HG03460 (cell line): ENCODE results near the gene DLGAP1.
"Not testable (repeated sequence)": the region's sequence is repeated elsewhere in the genome, so short reads cannot be mapped to it uniquely, and the experiment has no call there.

Experiments
- ATAC-seq: cut with Tn5 transposase; IDR thresholded peaks from one replicate; pipeline ENCODE4 v1.9.1; 2021; ENCODE audit not compliant: unreplicated experiment

DLGAP1 gene

DNA sequence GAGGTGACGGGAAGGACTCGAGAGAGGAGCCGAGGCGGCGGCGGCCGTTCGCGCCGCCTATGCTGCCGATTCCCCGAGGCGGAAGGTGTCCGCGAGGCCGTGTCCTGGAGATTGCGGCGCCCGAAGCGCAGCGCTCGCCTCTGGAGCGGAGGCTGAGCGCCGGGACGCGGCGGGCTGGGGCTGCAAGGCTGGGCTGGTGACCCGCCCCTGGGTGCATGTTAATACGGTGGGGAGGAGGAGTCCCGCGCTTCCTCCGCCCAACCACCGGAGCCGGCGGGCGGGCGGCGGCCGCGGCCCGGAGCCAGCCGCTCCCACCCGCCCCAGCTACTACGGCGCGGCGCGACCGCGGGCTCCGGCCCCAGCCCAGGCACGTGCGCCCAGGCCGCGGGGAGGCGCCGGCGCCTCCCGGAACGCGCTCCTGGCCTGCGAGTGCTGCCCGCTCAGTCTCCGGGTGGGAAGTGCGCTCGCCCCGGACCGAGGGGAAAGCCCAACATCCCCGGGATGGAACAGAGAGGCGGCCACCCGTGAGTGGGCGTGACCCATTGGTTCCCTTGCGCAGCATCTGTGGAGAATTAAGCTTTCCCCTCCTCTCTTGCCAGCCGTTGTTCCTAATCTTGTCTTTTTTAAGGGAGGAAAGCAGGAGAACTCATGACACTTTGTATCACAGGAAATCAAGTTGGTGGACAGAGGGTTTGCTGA, at the start of gene DLGAP1:
TSS of gene DLGAP1 (minus strand) at position 195 of the 699 bp plus-strand sequence.
- no peak for ATAC-seq

DNA sequence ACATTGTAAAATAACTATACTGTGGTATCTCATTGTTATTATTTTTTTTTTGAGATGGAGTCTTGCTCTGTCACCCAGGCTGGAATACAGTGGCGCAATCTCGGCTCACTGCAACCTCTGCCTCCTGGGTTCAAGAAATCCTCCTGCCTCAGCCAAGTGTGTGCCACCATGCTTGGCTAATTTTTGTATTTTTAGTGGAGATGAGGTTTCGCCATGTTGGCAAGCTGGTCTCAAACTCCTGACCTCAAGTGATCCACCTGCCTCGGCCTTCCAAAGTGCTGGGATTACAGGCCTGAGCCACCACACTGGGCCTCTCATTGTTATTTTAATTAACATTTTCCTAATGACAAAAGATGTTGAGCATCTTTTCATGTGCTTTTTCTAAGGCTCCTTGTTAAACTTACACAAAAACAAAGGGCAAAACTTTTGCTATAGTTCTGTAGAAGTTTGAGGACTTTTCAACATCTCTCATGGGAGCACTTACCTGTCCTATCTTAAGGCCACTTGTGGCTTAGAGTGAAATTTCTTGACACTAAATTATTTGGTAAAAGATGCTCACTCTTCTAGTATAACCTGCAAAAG, 39.7 kb upstream of the DLGAP1 start:
- ATAC-seq = not testable (repeated sequence)

DNA sequence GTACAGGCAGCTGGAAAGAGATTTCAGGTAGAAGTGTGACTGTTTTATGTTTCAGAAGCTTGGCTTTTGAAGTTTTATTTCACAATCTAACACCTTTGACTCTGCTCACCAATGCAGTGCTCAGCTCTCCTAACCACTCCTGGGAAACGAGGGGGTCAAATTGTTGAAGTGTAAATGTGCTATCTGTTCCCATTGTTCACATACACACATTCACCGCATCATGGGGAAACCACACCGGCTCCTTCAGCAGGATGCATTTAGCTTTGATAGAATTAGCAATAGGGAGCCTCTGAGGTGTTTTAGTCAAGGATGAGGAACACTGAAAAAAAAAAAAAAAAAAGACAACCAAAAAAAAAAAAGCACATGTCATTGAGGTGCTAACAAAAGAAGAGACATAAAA, 13.4 kb upstream of the DLGAP1 start:
- no peak for ATAC-seq

DNA sequence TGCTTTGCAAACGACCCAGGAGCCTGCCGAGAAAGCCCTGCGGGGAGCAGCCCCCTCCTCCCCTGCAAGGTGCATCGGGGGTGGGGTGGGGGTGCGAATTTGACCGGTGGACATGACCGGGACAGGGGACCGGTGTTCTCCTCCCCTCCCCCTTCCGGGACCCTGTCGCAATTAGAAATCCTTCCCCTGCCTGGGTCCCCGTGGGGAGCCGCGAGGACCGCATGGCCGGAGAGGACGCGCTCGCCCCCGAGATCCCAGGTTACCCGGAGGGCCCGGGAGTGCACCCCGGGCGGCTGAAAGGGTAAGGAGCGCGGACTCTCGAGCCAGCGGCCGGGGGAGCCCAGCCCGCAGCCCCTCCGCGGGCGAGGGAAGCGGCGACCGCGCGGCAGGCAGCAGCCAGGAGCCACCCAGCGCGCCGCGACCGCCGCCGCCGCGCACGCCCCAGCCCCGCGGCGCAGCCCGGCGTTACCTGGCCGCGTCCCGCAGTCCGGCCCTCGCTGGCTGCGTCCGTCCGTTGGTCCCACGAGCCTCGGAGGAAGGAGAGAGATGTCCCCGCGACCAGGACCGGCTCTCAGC, 482 bp downstream of the DLGAP1 start:
- ATAC-seq = no peak

DNA sequence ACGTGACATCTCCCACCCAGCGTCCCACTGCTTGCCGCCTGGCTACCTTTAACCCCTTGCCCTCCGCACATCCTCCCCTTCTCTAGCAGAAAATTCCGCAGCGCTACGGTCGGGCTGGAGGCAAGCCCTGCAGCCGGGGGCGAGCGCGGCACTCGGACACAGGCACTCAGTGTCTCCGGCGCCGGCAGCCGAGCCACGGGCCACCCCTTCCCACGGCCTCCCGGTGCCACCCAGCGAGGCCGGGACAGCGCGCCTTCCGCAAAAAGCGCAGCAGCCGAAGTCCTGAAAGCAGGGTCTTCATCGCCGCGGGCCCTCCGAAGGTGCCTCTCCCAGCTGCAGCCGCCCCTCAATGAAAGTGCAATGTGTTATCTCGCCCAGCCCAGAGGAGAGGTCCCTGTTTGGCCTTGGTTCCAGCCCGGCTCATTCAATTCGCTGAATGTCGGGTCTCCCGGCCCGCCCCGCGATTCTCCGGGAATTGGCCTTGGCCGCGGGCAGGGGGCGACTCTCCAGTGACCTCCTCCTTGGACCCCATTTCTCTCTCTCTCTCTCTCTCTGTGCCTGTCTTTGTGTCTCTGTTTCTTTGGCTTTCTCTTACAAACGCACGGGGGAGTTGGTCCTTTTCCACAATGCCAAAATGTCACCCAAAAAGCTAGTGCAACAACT, 1.1 kb downstream of the DLGAP1 start:
- ATAC-seq = no peak

DNA sequence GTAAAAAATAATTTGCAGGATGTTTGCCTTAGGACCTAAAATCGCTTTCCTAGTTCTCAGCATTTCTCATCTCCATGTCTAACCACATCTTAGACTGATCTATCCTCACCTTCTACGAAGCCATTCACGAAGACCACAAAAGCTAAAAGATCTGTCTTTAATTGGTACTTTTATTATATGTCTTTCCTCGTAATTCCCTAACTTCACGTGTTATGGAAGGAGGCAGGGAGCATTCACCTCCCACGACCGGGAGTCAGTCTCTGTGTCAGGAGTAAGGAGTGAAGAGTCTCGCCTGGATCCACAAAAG, 1.6 kb downstream of the DLGAP1 start:
- ATAC-seq = no peak

DNA sequence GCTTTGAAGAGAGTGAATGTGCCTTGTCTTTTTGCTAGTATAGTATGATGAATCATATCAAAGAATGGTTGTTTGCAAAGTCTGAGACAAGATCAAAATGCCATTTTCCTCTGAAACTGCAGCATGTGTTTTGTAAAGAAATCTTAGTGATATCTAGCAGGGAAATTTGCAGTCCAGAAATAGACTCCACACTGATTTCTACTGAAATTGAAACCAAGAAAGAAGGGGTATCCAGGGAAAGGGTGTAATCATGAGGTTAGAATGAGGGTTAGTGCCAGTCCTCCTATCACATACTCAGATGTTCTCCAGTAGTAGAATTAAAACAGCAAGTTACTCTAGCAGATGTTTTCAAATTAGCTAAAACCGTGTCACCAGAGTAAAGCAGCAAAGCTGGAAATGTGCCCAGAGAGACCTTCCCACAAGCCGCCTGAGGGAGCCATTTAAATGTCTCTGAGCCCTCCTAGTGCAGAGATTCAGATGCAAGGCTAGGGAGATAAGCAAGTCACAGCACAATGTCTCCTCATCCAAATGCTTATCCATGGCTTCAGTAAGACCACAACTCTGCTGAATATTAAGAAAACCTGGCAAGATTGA, 4.9 kb downstream of the DLGAP1 start:
- no peak for ATAC-seq

DNA sequence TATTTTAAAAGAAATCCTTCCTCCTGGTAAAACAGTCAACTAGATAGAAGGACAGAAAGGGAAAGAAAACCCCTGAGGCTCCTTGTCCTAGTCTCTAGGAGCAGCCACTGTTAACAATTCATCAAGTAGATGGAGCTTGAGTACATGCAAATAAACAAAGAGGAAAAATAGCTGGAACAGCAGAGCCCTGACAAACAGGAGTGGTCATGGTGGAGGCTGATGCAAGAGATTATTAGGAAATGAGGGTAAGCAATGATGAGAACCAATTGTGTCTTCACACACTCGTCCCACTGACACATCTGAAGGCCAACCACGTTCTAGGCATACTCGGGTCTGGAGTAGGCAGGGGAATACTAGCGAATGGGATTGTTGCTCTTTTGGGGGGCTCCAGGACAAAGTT, 9.2 kb downstream of the DLGAP1 start:
- ATAC-seq = no peak

DNA sequence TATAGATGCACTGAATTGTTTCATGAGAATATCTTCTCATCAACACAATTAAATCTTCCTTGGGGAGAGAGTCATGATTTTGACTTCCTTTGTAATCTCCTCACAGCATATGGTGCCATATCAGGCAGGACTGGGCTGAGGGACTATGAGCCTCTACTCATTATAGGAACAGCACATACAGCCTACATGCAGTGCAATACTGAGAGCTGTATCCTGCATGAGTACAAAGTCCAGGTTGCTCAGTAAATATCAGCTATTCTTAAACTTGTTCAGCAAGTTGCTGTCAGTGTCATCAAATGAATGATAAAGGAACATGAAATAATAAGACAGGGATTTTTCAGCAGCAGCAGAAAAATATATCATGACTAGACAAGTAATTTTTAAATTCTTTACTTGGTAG, 10.8 kb downstream of the DLGAP1 start:
- no peak for ATAC-seq

DNA sequence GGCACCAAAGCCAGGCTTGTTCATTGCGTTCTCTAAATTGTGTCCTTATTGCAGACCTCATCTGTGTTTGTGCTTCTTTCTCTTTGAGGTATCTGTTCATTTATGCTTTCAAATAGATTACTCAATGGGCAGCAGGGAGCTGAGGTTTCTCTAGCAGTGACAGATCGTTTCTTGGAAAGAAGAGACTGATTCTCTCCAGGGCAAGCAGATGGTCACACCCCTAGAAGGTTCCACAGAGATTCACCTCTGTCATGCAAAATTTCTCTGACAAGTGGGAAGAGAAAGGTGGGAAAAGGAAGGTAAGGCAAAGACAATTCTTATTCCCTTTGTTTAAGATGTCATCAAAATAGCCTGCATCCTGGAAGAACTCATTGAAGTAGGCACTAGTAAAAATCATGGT, 14.0 kb downstream of the DLGAP1 start:
- ATAC-seq = no peak

DNA sequence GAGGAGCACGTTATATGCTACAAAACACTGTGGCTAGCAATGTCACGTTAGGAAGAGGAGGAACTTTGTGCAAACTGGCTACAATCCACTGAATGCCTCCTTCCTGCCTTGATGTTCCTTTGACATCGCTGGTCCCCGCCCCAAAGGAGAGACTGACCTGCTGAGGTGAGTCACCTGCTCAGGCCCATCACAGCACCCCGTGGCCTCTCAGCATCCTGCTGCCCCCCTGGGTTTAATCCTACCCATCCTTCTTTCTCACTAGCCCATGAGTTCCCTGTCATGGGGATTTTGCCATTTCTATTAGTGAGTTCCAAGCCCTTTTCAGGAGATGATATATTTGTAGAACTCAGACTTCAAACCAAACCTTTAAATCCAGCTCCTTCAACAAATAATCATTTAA, 16.2 kb downstream of the DLGAP1 start:
- ATAC-seq = no peak

DNA sequence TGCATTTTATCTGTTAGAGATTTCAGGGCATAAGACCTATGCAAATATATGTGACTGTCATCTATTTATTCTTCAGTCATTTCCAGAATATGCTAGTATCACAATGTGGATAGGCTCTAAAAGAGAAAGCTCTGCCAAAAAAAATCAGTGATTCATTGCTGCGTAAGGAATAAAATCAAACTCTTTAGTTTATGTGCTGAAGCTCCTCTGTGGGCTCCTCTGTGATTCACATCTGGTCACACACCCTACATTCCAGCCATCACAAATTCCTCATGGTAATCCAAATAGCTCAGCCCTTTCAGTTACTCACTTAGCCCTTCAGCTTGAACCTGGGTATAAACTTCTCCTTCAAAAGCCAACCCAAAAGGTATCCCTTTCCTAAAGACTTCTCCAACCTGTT, 21.4 kb downstream of the DLGAP1 start:
- ATAC-seq = no peak

DNA sequence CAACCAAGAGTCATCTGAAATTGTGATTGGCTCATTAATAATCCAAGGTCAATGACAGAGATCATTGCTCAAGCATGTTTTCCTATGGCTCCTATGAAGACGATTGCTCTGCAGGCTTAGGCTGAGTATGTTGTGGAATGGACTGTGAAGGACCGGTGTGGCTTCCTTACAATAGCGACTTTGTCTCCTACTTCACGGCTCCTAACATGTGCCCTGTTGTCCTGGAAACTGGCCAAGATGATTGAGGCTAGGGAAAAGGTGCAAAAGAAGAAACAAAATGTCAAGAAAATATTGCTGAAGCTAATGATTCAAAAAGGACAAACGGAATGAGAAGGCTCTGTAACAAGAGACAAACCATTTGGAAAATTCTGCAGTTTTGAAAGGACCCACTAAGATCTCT, 24.3 kb downstream of the DLGAP1 start:
- no peak for ATAC-seq

DNA sequence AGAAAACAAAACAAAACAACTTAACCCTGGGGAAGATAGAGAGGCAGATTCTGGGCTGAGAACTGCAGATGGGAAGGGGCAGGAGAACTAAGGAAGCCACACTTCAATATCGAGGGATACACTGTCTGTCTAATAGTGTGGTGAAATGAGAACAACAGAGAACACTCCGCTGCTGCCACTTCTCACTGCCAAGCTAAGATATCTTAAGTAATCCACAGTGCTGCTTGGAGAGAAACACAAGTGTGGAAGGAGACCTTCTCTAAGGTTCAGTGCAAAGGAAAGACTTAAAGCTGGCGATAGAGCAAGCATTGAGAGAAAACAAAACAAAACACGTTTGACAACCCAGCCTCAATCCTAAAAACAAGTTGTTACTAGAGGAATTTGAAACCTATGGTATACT, 37.4 kb downstream of the DLGAP1 start:
- no peak for ATAC-seq

DNA sequence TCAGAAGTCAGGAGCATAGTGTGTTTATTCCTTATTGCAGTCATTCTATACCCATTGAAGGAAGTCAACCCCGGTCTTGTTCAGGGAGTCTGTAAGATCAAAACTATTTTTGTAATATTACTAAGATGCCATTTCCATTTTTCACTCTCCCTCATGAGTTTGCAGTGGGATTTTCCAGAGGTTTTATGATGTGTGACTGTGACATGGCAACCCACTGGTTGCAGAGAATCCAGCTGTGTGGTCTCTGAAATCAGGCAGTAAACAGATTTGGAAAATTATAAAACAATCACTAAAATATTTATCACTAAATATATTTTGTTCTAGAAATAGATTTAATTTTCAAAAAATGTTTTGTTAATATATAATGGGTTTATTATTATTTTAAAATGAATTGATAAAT, 38.1 kb downstream of the DLGAP1 start:
- ATAC-seq = no peak

DNA sequence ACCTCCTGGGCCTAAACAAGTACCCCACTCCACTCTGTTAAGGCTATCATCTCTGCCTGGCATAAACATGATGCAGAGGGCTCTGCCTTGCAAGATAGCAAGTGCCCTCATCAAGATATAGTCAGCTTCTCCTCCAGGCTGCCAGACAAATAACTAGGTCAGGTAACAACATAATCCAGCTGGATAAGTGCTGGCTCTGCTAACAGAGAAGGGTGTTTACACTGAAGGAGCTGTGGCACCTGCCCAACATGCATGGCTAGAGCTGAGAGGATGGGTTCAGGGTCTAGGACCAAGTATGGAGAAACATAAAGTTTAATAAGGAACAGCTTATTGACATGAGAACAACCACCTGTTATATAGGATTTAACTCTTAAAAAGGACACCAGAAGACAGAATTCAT, 42.8 kb downstream of the DLGAP1 start:
- ATAC-seq = no peak

DNA sequence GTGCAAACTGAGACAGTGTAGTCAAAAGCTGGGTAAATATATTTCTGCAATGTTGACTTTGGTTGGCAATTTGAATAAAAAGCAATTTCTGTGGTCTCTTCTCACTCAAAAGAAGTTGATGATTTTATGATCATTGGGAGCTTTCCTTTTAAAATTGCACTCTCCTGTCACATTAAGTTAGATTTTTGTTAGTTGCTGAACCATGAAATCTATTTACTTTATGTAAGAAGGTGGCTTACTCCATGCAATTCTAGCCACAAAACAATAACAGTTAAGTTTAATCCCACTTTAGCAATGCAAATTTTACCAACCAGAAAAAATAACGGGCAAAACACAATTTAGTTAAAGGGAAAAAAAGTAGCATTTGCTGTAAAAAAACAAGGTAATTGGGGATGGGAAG, 48.3 kb downstream of the DLGAP1 start:
- ATAC-seq = no peak

DNA sequence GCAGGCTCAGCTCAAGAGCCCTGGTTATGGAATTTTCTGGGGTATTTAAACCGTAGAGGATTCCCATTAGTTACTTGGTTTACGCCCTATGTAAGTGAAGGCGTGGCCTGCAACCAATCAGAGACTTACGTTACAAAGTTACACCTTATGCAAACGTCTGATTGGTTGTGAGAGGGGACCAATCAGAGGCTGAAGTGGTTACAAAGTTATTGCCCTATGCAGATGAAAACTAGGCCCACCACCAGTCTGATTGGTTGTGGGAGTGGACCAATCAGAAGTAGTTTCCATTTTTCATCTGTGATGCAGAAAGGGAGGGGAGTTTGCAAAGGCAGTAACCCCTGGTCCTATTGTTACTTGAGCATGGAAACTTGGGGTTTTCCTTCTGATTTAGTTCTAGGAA, 49.1 kb downstream of the DLGAP1 start:
- no peak for ATAC-seq

DNA sequence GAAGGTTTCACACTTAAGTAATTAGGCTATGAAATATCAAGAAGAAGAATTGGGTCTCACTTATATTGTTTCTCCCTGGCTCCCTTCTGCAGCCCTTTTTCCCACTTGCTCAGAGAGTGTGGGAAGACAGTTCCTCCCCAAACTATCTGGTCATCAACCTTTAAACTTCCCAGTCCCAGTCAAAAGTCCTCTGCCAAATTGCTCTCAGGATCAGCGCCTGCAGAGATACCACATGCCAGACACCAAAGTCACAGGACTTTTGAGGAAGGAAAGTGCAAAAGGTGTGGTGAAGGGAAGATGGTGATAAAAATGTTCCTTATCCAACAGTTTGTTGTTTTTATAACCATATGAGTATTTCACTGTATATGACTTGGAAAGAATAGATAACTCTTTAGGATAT, 51.3 kb downstream of the DLGAP1 start:
- ATAC-seq = no peak

DNA sequence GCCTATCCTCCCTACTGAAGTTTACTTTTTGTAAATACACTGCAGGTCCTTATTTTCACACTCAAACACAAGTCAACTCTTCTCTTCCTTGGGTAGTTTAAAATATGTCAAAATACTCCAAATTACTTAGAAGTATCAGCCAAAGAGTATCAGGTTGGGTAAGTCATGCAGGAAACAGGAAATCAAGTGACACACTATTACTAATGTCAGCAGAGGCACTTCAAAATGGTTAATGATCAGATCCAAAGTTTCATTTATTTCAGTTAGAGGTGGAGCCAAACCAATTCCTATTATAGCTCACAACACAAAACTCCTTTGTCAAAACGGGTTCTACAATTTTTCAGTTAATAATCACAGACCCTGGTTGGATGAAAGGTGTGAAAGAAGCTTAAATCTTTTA, 54.2 kb downstream of the DLGAP1 start:
- no peak for ATAC-seq

DNA sequence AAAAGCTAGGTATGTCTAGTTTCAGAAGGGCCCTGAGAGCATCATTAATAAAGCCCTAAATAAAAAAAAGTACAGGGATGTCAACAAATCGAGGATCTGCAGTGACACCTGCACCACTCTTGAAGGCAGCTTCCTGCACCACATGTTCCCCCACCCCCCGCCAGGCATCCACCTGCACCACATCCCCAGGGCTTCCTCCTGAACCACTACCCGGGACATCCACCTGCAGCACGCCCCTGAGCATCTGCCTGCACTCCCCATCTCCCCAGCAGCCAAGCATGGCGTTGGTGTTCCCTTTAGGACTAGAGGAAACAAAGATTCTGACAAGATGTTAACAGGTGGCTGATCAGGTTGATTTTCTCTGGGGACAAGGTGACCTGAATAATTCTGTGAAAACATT, 55.2 kb downstream of the DLGAP1 start:
- no peak for ATAC-seq

DNA sequence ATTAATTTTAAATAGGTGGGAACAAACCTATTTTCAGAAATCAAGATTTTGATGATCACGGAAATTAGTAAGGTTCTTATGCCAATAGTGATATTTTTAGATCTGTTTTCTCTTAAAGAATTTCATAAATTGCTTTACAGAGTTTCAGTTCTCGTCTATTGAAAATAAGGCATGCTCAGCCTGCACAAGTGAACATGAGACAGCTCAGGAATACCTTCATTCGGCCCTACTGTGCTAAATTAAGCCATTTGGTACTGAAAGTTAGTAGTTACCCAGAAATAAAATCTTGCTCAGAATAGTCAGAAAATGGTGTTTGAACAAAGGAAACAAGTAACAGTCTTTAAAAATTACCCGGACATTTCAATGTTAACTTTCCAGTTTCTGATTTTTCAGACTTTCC, 60.4 kb downstream of the DLGAP1 start:
- ATAC-seq = no peak
